ENCODE results near the gene SPECC1L.
"Not testable (repeated sequence)": the region's sequence is repeated elsewhere in the genome, so short reads cannot be mapped to it uniquely, and the experiment has no call there.

The SPECC1L gene

DNA sequence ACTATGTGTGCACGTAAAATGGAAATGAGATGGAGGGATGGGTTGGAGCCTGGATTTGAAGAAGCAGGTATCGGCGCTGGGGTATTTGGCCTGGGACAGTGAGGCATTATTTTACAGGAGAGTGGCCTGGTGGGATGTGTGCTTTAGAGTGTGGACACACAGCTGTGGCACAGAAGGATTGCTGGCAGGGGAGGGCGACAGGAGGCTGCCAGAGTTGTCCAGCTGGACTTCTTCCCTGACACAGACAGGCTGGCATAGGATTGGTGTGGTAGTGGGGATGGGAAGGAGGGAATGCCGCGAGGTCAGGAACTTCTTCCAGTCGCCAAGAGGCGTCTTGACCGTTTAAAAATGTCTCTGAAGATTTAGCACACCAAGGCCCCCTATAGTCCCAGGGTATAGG lies 16.6 kb downstream of the SPECC1L start:
- not testable (repeated sequence) for H3K4me3 ChIP-seq (ENCODE audit: low read depth, low read length)

DNA sequence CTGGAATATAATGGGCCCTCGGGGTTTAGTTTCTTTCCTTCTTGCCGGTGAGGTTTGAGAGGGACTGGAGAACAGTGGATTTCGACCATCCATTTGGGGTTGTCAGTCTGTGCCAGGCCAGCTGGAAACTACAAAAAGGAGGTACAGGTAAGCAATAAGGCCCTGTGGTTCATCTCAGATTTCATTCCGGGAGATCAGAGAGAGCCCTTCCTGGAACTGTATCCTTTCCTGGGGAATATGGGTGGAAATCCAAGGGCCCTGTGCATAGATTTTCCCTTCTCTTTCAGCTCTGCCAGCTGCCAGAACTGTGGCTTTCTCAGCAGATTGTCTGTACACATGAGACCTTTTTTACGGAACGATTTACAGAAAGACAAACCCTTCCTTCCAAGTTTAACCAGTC lies 17.2 kb downstream of the SPECC1L start:
- H3K4me3 ChIP-seq (ENCODE audit: low read depth, low read length) = not testable (repeated sequence)

GRCh38 chr22:24289114-24289513 lies 18.5 kb downstream of the SPECC1L start:
- H3K4me3 ChIP-seq (ENCODE audit: low read depth, low read length) = no peak overlapping the region

- no peak overlapping the region for H3K4me3 ChIP-seq (ENCODE audit: low read depth, low read length)
These were observed 19.1 kb downstream of the SPECC1L start for GRCh38 chr22:24289741-24290163.

DNA sequence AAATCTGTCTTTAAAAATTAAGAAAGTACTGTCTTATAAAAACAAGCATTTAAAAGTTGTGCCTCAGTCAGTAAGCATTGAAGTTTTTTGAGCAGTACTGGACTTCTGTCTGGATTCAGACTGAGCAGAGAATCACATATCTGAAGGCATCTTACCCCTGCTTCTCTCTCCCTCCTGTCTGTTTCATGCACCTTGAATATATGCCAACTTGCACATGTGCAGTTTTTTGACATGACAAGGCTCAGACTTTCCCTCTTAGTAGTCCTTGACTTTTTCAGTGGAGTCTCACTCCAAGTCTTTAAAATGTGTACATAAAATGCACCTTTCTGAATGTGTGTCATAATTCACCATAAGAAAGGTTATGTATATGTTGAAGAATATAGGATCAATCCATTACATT lies 19.8 kb downstream of the SPECC1L start:
- H3K4me3 ChIP-seq (ENCODE audit: low read depth, low read length) = no peak overlapping the region

GRCh38 chr22:24291515-24292201 lies 21.0 kb downstream of the SPECC1L start:
- no peak overlapping the region for H3K4me3 ChIP-seq (ENCODE audit: low read depth, low read length)

GRCh38 chr22:24292202-24292830 lies 21.7 kb downstream of the SPECC1L start:
- not testable (repeated sequence) for H3K4me3 ChIP-seq (ENCODE audit: low read depth, low read length)

DNA sequence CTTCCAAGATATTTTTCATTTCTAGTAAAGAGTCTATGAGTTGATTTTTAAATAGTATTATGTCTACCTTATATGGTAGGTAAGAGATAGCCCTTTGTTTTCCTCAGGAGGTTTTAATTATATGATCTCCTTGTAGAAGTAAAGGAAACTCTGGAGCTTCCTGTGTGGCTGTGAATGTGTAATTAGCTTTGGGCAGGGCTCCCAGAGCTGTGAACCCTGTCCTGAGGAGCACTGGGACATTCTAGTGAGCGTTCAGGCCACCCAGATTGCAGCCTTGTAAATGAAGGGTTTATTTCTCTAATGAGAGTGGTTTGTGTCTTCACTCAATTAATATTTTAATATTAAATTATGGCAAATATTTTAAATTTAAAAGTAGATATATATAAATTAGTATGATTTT lies 24.3 kb downstream of the SPECC1L start:
- H3K4me3 ChIP-seq (ENCODE audit: low read depth, low read length) = not testable (repeated sequence)

DNA sequence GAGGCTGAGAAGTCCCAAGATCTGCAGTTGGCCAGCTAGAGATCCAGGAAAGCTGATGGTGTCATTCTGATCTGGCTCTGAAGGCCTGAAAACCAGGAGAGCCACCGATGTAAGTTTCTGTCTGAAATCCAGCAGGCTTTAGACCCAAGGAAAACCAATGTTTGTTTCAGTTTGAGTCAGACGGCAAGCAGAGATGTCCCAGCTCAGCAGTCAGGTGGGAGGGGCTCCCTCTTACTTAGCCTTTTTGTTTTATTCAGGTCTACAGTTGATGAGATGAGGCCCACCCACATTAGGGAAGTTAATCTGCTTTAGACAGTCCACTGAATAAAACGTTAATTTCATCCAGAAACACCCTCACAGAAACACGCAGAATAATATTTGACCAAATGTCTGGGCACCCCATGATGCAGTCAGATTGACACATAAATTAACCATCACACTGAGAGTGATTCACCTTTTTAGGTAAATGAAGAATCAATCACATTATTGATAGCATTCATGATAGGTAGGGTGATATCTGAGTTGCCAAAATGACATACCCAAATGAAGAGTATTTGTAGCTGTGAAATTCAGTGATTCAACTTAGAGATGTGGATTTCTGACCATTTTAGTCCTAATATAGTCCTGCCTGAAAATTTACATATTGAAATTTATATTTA lies 28.0 kb downstream of the SPECC1L start:
- not testable (repeated sequence) for H3K4me3 ChIP-seq (ENCODE audit: low read depth, low read length)

GRCh38 chr22:24300522-24300921 lies 29.9 kb downstream of the SPECC1L start:
- H3K4me3 ChIP-seq (ENCODE audit: low read depth, low read length) = not testable (repeated sequence)

DNA sequence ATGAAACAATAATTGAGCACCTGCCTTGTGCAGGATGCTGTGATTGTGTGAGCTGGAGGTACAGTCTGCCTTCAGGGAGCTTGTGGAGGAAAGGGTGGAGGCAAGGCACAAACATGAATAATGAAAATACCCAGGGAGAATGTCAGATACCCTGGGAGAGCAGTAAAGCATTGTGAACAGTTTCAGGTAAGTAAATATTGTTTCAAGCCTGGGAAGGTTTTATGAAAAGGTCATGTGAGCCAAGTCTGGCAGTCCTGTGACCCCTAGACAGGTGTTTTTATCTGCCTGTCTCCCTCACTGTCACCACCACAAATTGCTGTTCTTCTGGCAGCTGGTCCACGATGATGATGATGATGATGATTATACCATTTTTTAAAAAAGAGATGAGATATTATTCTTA lies 32.0 kb downstream of the SPECC1L start:
- no peak overlapping the region for H3K4me3 ChIP-seq (ENCODE audit: low read depth, low read length)

- no peak overlapping the region for H3K4me3 ChIP-seq (ENCODE audit: low read depth, low read length)
These were observed 32.4 kb downstream of the SPECC1L start for GRCh38 chr22:24303007-24303406.

- no peak overlapping the region for H3K4me3 ChIP-seq (ENCODE audit: low read depth, low read length)
These were observed 33.5 kb downstream of the SPECC1L start for GRCh38 chr22:24304062-24304675.

DNA sequence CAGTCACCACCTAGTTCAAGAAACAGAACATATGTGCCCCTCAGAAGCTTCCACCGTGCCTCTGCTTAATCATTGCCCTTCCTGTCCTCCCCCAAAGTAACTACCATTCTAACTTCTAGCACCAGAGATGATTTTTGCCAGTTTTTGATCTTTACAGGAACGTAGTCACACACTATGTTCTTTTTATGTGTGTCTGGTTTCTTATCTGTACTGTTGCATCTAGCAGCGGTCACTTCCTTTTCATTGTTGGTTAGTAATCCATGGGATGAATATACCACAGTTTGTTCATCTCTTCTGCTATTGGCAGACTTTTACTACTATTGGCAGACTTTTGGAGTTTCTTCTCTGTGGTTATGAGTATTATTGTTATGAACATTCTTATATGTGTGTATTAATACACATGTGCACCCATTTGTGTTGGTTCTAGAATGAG lies 34.6 kb downstream of the SPECC1L start:
- no peak overlapping the region for H3K4me3 ChIP-seq (ENCODE audit: low read depth, low read length)

GRCh38 chr22:24310969-24311368 lies 40.3 kb downstream of the SPECC1L start:
- H3K4me3 ChIP-seq (ENCODE audit: low read depth, low read length) = no peak overlapping the region

GRCh38 chr22:24315367-24315966 lies 44.8 kb downstream of the SPECC1L start:
- no peak overlapping the region for H3K4me3 ChIP-seq (ENCODE audit: low read depth, low read length)

DNA sequence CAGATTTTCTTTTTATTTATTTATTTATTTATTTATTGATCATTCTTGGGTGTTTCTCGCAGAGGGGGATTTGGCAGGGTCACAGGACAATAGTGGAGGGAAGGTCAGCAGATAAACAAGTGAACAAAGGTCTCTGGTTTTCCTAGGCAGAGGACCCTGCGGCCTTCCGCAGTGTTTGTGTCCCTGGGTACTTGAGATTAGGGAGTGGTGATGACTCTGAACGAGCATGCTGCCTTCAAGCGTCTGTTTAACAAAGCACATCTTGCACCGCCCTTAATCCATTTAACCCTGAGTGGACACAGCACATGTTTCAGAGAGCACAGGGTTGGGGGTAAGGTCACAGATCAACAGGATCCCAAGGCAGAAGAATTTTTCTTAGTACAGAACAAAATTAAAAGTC lies 45.6 kb downstream of the SPECC1L start:
- not testable (repeated sequence) for H3K4me3 ChIP-seq (ENCODE audit: low read depth, low read length)

GRCh38 chr22:24317511-24317910 lies 46.9 kb downstream of the SPECC1L start:
- H3K4me3 ChIP-seq (ENCODE audit: low read depth, low read length) = not testable (repeated sequence)

DNA sequence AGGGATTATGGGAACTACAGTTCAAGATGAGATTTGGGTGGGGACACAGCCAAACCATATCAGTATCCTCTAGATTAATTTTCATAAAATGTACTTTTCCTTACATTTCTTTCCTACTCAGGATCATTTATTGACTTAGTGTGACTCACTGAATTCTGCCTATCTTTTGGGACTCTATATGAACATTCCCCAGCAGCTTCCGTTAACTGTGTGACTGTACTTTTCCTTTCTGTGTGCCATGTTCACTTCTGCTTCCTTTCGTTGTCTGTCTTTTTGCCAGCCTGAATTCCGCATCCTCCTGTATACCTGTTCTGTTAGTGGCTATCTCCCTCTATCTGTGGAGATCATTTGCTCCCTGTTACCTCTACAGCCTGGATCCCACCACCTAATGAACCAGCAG lies 48.8 kb downstream of the SPECC1L start:
- no peak overlapping the region for H3K4me3 ChIP-seq (ENCODE audit: low read depth, low read length)

GRCh38 chr22:24321999-24322398 lies 51.4 kb downstream of the SPECC1L start:
- H3K4me3 ChIP-seq (ENCODE audit: low read depth, low read length) = no peak overlapping the region

DNA sequence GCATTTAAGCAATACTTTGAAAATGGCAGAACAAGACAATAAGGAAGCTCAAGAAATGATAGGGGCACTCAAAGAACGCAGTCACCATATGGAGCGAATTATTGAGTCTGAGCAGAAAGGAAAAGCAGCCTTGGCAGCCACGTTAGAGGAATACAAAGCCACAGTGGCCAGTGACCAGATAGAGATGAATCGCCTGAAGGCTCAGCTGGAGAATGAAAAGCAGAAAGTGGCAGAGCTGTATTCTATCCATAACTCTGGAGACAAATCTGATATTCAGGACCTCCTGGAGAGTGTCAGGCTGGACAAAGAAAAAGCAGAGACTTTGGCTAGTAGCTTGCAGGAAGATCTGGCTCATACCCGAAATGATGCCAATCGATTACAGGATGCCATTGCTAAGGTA lies 51.9 kb downstream of the SPECC1L start:
- no peak overlapping the region for H3K4me3 ChIP-seq (ENCODE audit: low read depth, low read length)
